Left ventricle myocardium inferior (tissue), 1 donor: Measurements from ENCODE around the gene FASTKD3. TPM values are rescaled to one million over a fixed set of nuclear protein-coding genes. Genes with fewer than 3 reads are reported as not detected.
A peak's percentile ranks its signal among the peaks of the same experiment; 100 is the strongest.

Experiments
- DNase-seq: peaks from one replicate; pipeline ENCODE4 v3.0.0-alpha.2; 2020
- H3K27ac ChIP-seq: fragments of 200-600 bp; replicated peaks from 2 replicates; pipeline ENCODE4 v1.8.0; 2021
- H3K27me3 ChIP-seq: fragments of 200-600 bp; 2 replicates; pipeline ENCODE4 v1.8.0; 2021; ENCODE audit warnings: low read depth
- H3K36me3 ChIP-seq: fragments of 200-600 bp; 2 replicates; pipeline ENCODE4 v1.8.0; 2021
- H3K4me1 ChIP-seq: fragments of 200-600 bp; 2 replicates; pipeline ENCODE4 v1.8.0; 2021
- H3K4me3 ChIP-seq: fragments of 200-600 bp; 2 replicates; pipeline ENCODE4 v1.8.0; 2021; ENCODE audit warnings: mild to moderate bottlenecking, moderate library complexity
- H3K9me3 ChIP-seq: fragments of 200-600 bp; replicated peaks from 2 replicates; pipeline ENCODE4 v1.8.0; 2021
- intact Hi-C: fragments of 100-400 bp; cut with micrococcal nuclease; formaldehyde crosslinking; loops from one replicate; pipeline ENCODE4 v1.11.0; 2022
- total RNA-seq: library from RNA; stranded (reverse); fragmentation: NEBNext Ultra II Directional; extraction: Animal tissue kit (Norgen Biotek cat#: 25700); gene quantifications from one replicate; pipeline ENCODE4 v1.2.1, GENCODE V29; 2021
- TF ChIP-seq, protein P1 (sequence below): fragments of 200-600 bp; IDR thresholded peaks from 2 replicates; pipeline ENCODE4 v1.8.0; 2021; ENCODE audit warnings: antibody characterized with exemption, mild to moderate bottlenecking, borderline replicate concordance
- donor health status: DM: no; HTN: yes; CAD: no; lungs with severe emphysema.

FASTKD3 gene
- total RNA-seq, 1 donor from 2014 or later, result 5.8 TPM

DNA sequence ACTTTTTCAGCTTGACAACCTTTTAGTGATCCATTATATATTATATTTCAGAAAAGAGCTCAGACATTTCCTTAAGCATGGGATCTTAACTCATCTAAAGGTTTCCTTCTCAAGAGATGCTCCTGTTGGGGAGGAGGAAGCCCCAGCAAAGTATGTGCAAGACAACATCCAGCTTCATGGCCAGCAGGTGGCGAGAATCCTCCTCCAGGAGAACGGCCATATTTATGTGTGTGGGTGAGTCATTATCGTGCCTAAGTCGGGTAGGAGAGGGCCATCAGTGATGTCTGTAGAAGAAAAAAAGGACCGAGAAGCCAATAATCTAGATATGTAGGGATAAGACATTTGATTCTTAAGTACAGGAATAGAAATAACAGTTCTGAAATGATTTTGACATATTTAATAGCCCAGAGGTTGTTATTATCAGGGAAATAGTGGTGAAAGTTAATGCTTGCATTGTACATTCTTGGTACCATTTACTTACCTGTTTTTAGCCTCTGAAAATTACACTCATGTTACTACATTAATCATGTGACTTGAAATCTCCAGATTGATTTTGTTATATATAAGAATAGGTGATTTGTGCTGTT lies 28.3 kb upstream of the FASTKD3 start:
- H3K36me3 ChIP-seq, result peaks cover 98% of the 10 kb centered on the region
- TF ChIP-seq, protein P1, sequence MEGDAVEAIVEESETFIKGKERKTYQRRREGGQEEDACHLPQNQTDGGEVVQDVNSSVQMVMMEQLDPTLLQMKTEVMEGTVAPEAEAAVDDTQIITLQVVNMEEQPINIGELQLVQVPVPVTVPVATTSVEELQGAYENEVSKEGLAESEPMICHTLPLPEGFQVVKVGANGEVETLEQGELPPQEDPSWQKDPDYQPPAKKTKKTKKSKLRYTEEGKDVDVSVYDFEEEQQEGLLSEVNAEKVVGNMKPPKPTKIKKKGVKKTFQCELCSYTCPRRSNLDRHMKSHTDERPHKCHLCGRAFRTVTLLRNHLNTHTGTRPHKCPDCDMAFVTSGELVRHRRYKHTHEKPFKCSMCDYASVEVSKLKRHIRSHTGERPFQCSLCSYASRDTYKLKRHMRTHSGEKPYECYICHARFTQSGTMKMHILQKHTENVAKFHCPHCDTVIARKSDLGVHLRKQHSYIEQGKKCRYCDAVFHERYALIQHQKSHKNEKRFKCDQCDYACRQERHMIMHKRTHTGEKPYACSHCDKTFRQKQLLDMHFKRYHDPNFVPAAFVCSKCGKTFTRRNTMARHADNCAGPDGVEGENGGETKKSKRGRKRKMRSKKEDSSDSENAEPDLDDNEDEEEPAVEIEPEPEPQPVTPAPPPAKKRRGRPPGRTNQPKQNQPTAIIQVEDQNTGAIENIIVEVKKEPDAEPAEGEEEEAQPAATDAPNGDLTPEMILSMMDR, result peak; percentile 7

DNA sequence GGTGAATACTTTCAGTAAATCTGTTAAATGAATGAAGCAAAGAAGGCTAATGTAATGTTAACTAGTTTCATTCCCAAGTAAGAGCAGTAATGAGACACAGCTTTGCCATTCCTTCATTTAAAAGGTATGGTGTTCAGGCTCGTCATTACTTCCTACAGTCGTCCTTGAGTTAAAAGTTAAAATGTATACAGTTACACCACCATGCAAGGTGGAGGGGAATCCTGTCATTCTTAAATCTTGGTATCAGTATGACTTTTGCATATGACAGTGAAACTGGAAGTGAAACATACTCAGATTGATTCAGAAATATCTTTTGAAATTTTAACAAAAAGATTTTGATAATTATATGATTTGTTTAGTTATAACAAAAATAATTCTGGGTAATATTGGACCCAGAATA lies 26.0 kb upstream of the FASTKD3 start:
- H3K4me3 ChIP-seq, result no peak overlapping the region
- H3K9me3 ChIP-seq, result no peaks in the 10 kb centered on the region
- intact Hi-C loops, result no loop called here
- TF ChIP-seq, protein P1, result no peak
- DNase-seq, result no peak
- H3K4me1 ChIP-seq, result peaks cover 4% of the 10 kb centered on the region
- H3K27me3 ChIP-seq, result no peaks in the 10 kb centered on the region
- H3K27ac ChIP-seq, result no peak overlapping the region
- H3K36me3 ChIP-seq, result peaks cover 97% of the 10 kb centered on the region

More for the DNA sequence above, 28.3 kb upstream of the FASTKD3 start:
- no peaks in the 10 kb centered on the region for H3K9me3 ChIP-seq
- H3K27me3 ChIP-seq, result no peaks in the 10 kb centered on the region
- DNase-seq, result no peak
- H3K4me3 ChIP-seq, result no peak overlapping the region
- peaks cover 4% of the 10 kb centered on the region for H3K4me1 ChIP-seq
- intact Hi-C loops, result no loop called here
- no peak overlapping the region for H3K27ac ChIP-seq

DNA sequence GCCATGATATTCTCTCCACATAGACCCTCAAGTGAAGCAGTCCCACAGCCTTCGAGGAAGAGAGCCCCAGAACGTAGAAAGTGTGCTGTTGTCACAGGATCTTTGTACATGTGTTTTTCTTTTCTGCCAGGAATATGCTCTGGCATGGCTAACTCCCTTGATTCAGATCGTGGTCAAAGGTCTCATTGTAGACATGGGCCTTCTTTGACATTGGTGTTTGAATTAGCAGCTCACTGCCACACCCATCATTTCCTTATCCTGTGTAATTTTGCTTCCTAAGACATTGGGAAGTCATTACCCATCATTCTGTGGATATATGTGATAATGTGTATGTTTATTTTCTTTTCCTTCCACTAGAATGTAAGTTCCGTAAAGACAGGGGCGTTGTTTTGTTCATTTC lies 25.6 kb upstream of the FASTKD3 start:
- Histone ChIP-seq H3K36me3 (peaks cover 97% of the 10 kb centered on the region), H3K9me3 (no peaks in the 10 kb centered on the region), H3K27me3 (no peaks in the 10 kb centered on the region), H3K4me1 (peaks cover 4% of the 10 kb centered on the region), H3K27ac (no peak overlapping the region), H3K4me3 (no peak overlapping the region)
- intact Hi-C loops, result no loop called here
- no peak for DNase-seq
- TF ChIP-seq, protein P1, result no peak

DNA sequence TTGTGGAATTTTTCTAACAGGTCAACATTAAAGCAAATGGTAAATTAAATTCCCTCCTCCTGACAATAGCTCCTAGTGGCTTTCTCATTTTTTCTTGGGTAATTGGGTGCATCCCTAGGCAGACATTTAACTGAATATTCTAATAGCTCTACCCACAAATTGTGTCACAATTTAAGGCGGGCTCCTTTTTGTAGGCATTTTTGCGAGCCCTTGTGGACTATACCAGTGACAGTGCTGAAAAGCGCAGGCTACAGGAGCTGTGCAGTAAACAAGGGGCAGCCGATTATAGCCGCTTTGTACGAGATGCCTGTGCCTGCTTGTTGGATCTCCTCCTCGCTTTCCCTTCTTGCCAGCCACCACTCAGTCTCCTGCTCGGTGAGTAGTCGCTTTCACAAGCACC lies 20.1 kb upstream of the FASTKD3 start:
- TF ChIP-seq, protein P1, result no peak
- Histone ChIP-seq H3K4me1 (no peaks in the 10 kb centered on the region), H3K4me3 (no peak overlapping the region), H3K27me3 (no peaks in the 10 kb centered on the region), H3K27ac (no peak overlapping the region), H3K9me3 (no peaks in the 10 kb centered on the region), H3K36me3 (peaks cover 89% of the 10 kb centered on the region)
- DNase-seq, result no peak
- intact Hi-C loops, result no loop called here

DNA sequence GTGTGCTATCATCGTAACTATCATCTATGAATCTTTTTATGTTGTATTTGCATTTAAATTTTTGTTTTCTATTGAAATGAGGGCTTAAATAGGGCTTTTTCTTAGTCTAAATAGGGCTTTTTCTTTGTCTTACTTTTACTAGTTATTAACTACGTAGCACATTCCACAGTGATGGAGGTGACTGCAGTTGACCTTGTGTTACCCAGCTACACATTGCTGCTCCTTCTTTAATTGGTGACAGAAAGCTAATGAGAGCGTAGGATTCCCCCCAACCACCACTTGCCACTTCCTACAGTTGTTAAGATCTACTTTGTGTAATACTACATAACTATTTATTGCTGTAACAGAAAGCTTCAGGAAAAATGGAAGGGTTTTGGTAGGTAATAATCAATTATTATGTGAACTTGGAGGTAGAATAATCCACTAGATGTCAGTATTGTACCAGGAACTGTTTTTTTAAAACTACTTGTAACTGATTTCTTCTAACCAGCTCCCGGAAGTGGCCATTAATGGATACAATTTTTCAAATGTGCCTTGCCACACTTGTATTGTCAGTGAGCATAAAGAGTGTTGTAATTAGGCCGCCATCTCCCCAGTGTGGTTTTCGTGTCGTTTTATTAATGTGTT lies 18.1 kb upstream of the FASTKD3 start:
- H3K36me3 ChIP-seq, result peaks cover 88% of the 10 kb centered on the region
- intact Hi-C loops, result no loop called here

More for the DNA sequence above, 18.1 kb upstream of the FASTKD3 start:
- no peaks in the 10 kb centered on the region for H3K9me3 ChIP-seq
- no peaks in the 10 kb centered on the region for H3K27me3 ChIP-seq
- H3K4me1 ChIP-seq, result no peaks in the 10 kb centered on the region
- no peak for DNase-seq
- H3K27ac ChIP-seq, result no peak overlapping the region
- TF ChIP-seq, protein P1, result peak; percentile 46
- no peak overlapping the region for H3K4me3 ChIP-seq
